Measurements from ENCODE around the gene PCYOX1L.

Gene PCYOX1L

DNA sequence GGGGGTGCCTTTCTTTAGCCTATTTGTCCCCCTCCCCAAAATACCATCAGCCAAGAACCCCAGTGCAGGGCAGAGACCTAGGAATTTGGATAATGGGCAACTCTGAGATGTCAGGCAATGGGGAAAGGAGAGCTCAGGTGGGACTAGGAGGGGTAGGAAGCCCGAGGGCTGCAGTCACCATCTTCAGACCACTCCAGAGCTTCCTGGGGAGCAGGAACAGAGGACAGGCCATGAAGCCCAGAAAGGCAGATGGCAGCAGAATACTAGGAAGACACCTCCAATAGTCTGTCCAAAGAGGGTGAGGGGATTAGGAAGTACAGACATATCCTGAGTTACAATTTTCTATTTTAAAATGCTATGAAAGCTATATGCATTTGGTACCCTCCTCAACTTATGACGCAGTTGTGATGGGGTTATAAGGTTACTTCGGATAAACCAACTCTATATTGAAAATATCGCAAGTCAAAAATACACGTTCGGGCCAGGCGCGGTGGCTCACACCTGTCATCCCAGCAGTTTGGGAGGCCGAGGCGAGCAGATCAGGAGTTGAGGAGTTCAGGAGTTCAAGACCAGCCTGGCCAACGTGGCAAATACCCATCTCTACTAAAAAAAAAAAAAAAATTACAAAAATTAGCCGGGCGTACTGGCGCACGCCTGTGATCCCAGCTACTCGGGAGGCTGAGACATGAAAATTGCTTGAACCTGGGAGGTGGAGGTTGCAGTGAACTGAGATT, 55.8 kb downstream of the PCYOX1L start:
- Histone ChIP-seq H3K36me3 (ENCODE audit: insufficient read depth, low read length) (no peaks in the 10 kb centered on the region), H3K4me1 (ENCODE audit: control insufficient read depth, insufficient read depth, low read length) (no peaks in the 10 kb centered on the region), H3K4me2 (ENCODE audit: low read length) (no peak overlapping the region), H3K9ac (ENCODE audit: low read depth, low read length) (no peak overlapping the region), H3K27me3 (ENCODE audit: control insufficient read depth, insufficient read depth, low read length) (no peaks in the 10 kb centered on the region), H3K9me3 (replicated peaks; ENCODE audit: low read length) (no peaks in the 10 kb centered on the region), H3K4me3 (ENCODE audit: low read length) (no peak overlapping the region)

- Histone ChIP-seq H3K4me2 (ENCODE audit: low read length) (no peak overlapping the region), H3K27me3 (ENCODE audit: control insufficient read depth, insufficient read depth, low read length) (no peaks in the 10 kb centered on the region), H3K9me3 (replicated peaks; ENCODE audit: low read length) (no peaks in the 10 kb centered on the region), H3K36me3 (ENCODE audit: insufficient read depth, low read length) (no peaks in the 10 kb centered on the region), H3K9ac (ENCODE audit: low read depth, low read length) (no peak overlapping the region), H3K4me1 (ENCODE audit: control insufficient read depth, insufficient read depth, low read length) (no peaks in the 10 kb centered on the region), H3K4me3 (ENCODE audit: low read length) (no peak overlapping the region)
Measured at GRCh38 chr5:149414405-149415065, 56.7 kb downstream of the PCYOX1L start.

- Histone ChIP-seq H3K9me3 (replicated peaks; ENCODE audit: low read length) (no peaks in the 10 kb centered on the region), H3K9ac (ENCODE audit: low read depth, low read length) (no peak overlapping the region), H3K4me3 (ENCODE audit: low read length) (no peak overlapping the region), H3K4me1 (ENCODE audit: control insufficient read depth, insufficient read depth, low read length) (no peaks in the 10 kb centered on the region), H3K4me2 (ENCODE audit: low read length) (no peak overlapping the region), H3K27me3 (ENCODE audit: control insufficient read depth, insufficient read depth, low read length) (no peaks in the 10 kb centered on the region), H3K36me3 (ENCODE audit: insufficient read depth, low read length) (no peaks in the 10 kb centered on the region)
Measured at GRCh38 chr5:149415066-149415967, 57.5 kb downstream of the PCYOX1L start.

- Histone ChIP-seq H3K4me3 (ENCODE audit: low read length) (no peak overlapping the region), H3K27me3 (ENCODE audit: control insufficient read depth, insufficient read depth, low read length) (no peaks in the 10 kb centered on the region), H3K9me3 (replicated peaks; ENCODE audit: low read length) (no peaks in the 10 kb centered on the region), H3K9ac (ENCODE audit: low read depth, low read length) (no peak overlapping the region), H3K4me2 (ENCODE audit: low read length) (no peak overlapping the region), H3K36me3 (ENCODE audit: insufficient read depth, low read length) (no peaks in the 10 kb centered on the region), H3K4me1 (ENCODE audit: control insufficient read depth, insufficient read depth, low read length) (no peaks in the 10 kb centered on the region)
Measured at GRCh38 chr5:149416987-149417710, 59.3 kb downstream of the PCYOX1L start.

DNA sequence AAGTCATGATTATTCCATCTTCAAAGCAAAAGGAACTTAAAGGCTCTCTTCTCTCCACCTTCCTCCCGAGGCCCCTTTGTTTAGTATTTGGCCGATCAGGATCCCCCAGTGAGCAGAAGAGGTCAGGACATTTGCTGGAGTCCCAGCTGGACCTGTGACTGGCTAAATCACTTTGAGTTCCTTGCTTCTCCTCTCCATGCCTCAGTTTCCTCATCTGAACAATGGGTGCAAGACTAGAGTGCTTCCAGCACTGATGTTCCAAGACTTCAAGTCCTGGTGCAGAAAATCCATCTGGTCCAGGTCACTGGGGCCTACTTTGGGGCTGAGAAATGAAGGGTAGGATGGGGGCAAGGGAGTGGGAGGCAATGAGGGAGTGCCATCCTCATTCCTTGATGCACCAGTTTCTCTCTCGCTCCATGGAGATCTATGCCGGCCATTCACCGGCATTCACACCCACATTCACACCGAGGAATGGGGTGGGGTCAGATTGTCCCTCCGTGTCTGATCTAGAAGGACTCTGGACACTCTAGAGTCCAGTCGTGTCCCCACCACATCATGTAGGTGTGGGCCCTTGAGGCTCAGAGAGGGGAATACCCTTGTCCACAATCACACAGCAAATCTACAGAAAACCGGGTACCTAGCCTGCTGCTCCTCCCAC, 60.0 kb downstream of the PCYOX1L start:
- Histone ChIP-seq H3K4me2 (ENCODE audit: low read length) (no peak overlapping the region), H3K9ac (ENCODE audit: low read depth, low read length) (no peak overlapping the region), H3K36me3 (ENCODE audit: insufficient read depth, low read length) (no peaks in the 10 kb centered on the region), H3K27me3 (ENCODE audit: control insufficient read depth, insufficient read depth, low read length) (no peaks in the 10 kb centered on the region), H3K9me3 (replicated peaks; ENCODE audit: low read length) (no peaks in the 10 kb centered on the region), H3K4me1 (ENCODE audit: control insufficient read depth, insufficient read depth, low read length) (peaks cover 6% of the 10 kb centered on the region), H3K4me3 (ENCODE audit: low read length) (no peak overlapping the region)

- no peak overlapping the region for H3K9ac ChIP-seq (ENCODE audit: low read depth, low read length)
- no peak overlapping the region for H3K4me2 ChIP-seq (ENCODE audit: low read length)
- no peak overlapping the region for H3K4me3 ChIP-seq (ENCODE audit: low read length)
- no peaks in the 10 kb centered on the region for H3K9me3 ChIP-seq (replicated peaks; ENCODE audit: low read length)
- H3K27me3 ChIP-seq (ENCODE audit: control insufficient read depth, insufficient read depth, low read length): no peaks in the 10 kb centered on the region
- no peaks in the 10 kb centered on the region for H3K36me3 ChIP-seq (ENCODE audit: insufficient read depth, low read length)
- H3K4me1 ChIP-seq (ENCODE audit: control insufficient read depth, insufficient read depth, low read length): peaks cover 17% of the 10 kb centered on the region
Measured at GRCh38 chr5:149418910-149419531, 61.2 kb downstream of the PCYOX1L start.

Data from skeletal muscle satellite cell (primary cell).